Neural progenitor cell (in vitro differentiated cells): ENCODE results near the gene AOC3.

Experiments
- CTCF ChIP-seq: fragments of 200-600 bp; sonication (generic); IDR thresholded peaks from 2 replicates; pipeline ENCODE4 v1.5.1; 2017; ENCODE audit warnings: antibody characterized with exemption, mild to moderate bottlenecking
- EZH2 ChIP-seq: fragments of 200-600 bp; sonication (generic); IDR thresholded peaks from 2 replicates; pipeline ENCODE4 v1.6.1; 2017; ENCODE audit warnings: antibody characterized with exemption, mild to moderate bottlenecking, moderate library complexity

- no peak for TF ChIP-seq CTCF
- TF ChIP-seq EZH2, result no peak
These were observed 2.0 kb upstream of the AOC3 start for GRCh38 chr17:42849031-42849430.
